ENCODE data around the gene SEMA3C. TPM values are rescaled to one million over a fixed set of nuclear protein-coding genes. Genes with fewer than 3 reads are reported as not detected.

The SEMA3C gene
- total RNA-seq, 1 donor from 2014 or later, result 37.2 TPM

DNA sequence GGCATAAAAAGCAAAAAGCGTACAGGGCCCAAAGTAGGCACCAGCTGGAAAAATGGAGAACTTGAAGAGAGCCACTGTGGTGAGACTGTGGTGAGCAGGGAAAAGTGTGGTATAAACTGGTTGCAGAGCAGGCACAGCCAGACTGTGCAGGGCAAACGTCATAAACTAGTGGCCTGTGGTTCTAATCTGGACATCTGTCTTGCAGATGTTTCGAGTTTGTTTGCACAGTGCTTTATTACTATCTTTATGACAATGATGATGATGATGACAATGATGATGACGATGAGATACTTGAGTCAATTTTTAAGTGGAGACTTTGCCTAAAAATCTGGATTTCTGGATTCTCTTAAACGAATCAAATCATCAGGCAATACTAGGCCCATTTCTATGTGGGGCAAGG lies 45.7 kb downstream of the SEMA3C start:
- no peak for DNase-seq
- TF ChIP-seq, protein P1, sequence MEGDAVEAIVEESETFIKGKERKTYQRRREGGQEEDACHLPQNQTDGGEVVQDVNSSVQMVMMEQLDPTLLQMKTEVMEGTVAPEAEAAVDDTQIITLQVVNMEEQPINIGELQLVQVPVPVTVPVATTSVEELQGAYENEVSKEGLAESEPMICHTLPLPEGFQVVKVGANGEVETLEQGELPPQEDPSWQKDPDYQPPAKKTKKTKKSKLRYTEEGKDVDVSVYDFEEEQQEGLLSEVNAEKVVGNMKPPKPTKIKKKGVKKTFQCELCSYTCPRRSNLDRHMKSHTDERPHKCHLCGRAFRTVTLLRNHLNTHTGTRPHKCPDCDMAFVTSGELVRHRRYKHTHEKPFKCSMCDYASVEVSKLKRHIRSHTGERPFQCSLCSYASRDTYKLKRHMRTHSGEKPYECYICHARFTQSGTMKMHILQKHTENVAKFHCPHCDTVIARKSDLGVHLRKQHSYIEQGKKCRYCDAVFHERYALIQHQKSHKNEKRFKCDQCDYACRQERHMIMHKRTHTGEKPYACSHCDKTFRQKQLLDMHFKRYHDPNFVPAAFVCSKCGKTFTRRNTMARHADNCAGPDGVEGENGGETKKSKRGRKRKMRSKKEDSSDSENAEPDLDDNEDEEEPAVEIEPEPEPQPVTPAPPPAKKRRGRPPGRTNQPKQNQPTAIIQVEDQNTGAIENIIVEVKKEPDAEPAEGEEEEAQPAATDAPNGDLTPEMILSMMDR (IDR thresholded peaks at IDR 0.05), result no peak
- no peaks in the 10 kb centered on the region for H3K27me3 ChIP-seq
- no peaks in the 10 kb centered on the region for H3K9me3 ChIP-seq
- H3K27ac ChIP-seq, result no peak overlapping the region
- H3K36me3 ChIP-seq, result no peaks in the 10 kb centered on the region
- H3K4me1 ChIP-seq, result no peaks in the 10 kb centered on the region
- no peak overlapping the region for H3K4me3 ChIP-seq
- intact Hi-C loops (cut with DNase I), result no loop called here
- no peak for ATAC-seq

DNA sequence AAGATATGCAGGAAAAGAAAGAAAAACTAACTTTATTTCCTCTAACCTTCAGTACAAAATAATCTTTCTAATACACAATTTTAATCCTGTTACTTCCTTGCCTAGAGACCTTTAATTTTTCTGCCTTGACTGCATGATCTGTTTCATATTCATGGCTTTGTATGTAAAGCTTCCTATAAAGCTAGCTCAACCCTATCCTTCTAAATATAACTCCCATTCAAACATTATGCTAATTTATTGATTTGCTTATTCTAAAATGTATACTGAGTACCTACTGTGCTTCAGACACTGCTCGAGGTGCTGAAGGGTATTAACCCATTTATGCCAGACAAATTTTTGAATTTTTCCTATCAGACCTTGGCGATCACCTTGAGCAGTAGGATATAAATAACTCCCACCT lies 47.6 kb downstream of the SEMA3C start:
- H3K27ac ChIP-seq, result no peak overlapping the region

DNA sequence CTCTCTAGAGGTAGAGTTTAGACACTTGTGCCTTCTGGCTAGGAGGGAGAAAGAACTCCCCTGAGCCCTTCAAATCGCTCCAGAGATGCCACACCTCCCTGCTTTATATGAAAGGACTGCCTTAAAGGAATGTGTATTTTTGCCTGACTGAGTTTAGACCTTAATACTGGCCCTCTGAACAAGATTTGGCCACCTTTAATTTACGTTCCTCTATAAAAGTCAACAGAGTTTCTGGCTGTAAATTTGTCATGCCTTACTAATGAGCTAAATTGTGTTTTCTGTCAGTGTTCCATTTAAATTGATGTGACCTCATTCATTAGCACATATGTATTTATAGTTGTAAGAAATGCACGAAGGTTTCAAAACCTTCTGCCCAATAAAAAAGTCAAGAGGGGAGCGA lies 48.0 kb downstream of the SEMA3C start:
- Histone ChIP-seq H3K27me3 (no peaks in the 10 kb centered on the region), H3K27ac (no peak overlapping the region), H3K9me3 (no peaks in the 10 kb centered on the region), H3K36me3 (no peaks in the 10 kb centered on the region), H3K4me3 (no peak overlapping the region), H3K4me1 (no peaks in the 10 kb centered on the region)
- TF ChIP-seq, protein P1 (IDR thresholded peaks at IDR 0.05), result no peak
- intact Hi-C loops (cut with DNase I), result no loop called here
- DNase-seq, result no peak
- no peak for ATAC-seq

More for the DNA sequence above, 47.6 kb downstream of the SEMA3C start:
- Histone ChIP-seq H3K36me3 (no peaks in the 10 kb centered on the region), H3K9me3 (no peaks in the 10 kb centered on the region), H3K4me1 (no peaks in the 10 kb centered on the region), H3K4me3 (no peak overlapping the region), H3K27me3 (no peaks in the 10 kb centered on the region)
- no peak for DNase-seq
- intact Hi-C loops (cut with DNase I), result no loop called here
- TF ChIP-seq, protein P1 (IDR thresholded peaks at IDR 0.05), result no peak
- ATAC-seq, result no peak

DNA sequence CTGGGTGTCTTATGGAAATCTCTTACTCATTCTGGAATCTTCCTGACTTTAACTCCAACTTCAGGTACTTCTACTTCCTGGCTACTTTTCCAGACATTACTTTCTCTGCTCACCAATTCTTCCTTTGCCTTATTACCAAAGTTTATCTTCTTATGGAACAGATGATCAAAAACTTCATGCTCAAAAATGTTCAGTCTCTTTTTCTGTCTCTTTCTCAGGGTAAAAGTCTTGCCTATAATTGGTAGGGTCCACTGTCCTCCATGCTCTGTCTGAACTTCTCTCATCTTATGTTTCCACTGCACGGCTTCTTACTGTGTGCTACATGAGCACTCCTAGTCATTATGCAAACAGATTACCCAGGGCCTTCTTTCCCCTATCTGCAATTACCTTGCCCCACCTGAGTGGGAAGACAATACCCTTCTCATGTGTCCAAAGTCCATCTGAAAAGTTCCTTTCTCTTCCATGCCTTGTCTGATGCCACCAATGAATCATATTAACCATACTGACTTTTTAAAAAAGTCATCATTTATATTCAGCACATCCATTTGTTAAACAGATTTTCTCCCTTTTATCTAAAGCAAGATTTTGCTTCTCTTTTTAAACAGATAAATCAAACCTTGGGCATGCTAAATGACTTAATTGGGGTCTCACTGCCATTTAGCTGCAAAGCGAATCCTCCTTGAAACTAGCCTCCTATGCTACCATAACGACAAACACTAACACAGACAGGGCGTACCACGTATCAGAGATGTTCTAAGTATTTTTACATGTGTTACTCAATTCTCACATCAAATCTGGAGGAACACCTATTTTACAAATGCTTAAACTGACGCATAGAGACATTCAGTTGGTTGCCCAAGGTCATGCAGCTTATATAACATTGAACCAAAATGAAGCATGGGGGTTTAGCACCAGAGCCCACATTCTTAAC lies 48.8 kb downstream of the SEMA3C start:
- no peaks in the 10 kb centered on the region for H3K27me3 ChIP-seq
- ATAC-seq, result no peak
- H3K9me3 ChIP-seq, result no peaks in the 10 kb centered on the region
- H3K27ac ChIP-seq, result no peak overlapping the region
- no peaks in the 10 kb centered on the region for H3K4me1 ChIP-seq
- DNase-seq, result no peak
- TF ChIP-seq, protein P1 (IDR thresholded peaks at IDR 0.05), result no peak
- H3K4me3 ChIP-seq, result no peak overlapping the region
- intact Hi-C loops (cut with DNase I), result no loop called here
- H3K36me3 ChIP-seq, result no peaks in the 10 kb centered on the region

DNA sequence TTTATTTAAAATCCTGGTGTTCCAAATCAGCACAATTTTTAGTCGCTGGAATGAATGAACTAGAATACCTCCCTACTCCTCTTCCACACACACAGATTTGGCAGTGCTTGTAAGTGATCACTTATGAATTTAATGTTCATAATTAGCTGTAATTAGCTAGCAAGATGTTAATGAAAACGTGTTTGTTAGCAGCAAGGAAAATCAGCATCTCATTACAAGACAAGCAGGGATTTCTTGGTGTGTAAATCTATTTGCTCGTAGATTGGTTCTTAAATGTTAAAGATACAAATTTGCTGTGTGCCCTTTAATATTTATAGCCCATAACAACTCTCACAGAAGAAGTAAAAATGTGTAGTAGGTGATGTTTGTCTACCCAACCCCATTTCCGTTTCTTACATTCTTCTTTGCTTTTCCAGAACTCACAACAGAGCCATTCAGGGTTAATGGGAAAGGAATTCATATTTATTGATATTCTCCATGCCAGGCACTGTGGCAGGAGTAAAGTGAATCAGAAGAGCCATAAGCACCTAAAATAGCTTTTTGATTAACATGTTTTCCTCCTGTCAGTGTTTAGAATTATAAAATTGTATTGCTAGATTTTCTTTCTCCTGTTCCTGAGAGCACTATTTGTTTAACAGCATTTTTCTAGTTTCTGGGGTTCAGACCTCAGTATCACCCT lies 49.6 kb downstream of the SEMA3C start:
- Histone ChIP-seq H3K9me3 (no peaks in the 10 kb centered on the region), H3K4me3 (no peak overlapping the region), H3K36me3 (no peaks in the 10 kb centered on the region), H3K27me3 (no peaks in the 10 kb centered on the region), H3K4me1 (no peaks in the 10 kb centered on the region), H3K27ac (no peak overlapping the region)
- TF ChIP-seq, protein P1 (IDR thresholded peaks at IDR 0.05), result no peak
- DNase-seq (no peak), ATAC-seq (no peak)
- intact Hi-C loops (cut with DNase I), result no loop called here

Data from upper lobe of right lung (tissue), 1 donor.